DMS79 treated with DMSO at 0.1 percent for 48 hours (cell line): ENCODE results near the gene PCDHB3.
"Not testable (repeated sequence)": the region's sequence is repeated elsewhere in the genome, so short reads cannot be mapped to it uniquely, and the experiment has no call there.

Experiments
- DNase-seq: peaks from one replicate; lab custom pipeline; 2025; lab: John Stamatoyannopoulos, UW

Gene PCDHB3

DNA sequence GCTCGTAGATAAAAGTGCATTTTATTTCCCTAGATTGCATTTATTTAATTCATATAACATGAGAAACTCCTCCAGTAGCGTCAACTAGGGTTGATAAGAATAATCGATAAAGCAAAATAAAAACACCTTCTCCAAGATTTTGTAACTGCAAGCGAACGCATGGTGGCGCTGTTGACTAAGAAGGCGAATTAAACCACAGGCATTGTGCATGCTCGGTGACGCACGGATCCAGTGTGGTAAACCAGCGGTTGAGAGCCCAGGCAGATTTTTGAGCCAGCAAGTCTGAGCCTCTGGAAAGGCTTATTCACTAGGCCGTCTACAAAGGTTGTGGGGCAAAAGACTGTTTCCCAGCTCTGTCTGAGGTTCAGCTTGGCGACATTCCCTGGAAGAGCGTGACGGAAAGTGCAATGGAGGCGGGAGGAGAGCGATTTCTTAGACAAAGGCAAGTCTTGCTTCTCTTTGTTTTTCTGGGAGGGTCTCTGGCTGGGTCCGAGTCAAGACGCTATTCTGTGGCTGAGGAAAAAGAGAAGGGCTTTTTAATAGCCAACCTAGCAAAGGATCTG lies at the start of gene PCDHB3:
TSS of gene PCDHB3 (plus strand) at position 231 of the 563 bp plus-strand sequence. CDS start at position 408, 177 bp downstream.
- no peak for DNase-seq

- no peak for DNase-seq
Measured at GRCh38 chr5:141050622-141051520, 49.4 kb upstream of the PCDHB3 start, which contains the start of gene PCDHB1. TSS of gene PCDHB1 (plus strand) at chr5:141051374. CDS start at chr5:141051471, 97 bp downstream.

DNA sequence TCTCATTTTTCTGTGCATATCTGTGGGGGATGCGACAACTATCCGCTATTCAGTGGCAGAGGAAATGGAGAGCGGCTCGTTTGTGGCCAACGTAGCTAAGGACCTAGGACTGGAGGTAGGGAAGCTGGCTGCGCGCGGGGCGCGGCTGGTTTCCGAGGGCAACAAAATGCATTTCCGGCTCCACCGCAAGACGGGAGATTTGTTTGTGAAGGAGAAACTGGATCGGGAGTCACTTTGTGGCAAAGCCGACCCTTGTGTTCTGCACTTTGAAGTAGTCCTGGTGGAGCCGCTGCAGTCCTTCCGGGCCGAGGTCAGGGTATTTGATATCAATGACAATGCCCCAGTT lies 48.8 kb upstream of the PCDHB3 start:
- peak; percentile 22 for DNase-seq

DNA sequence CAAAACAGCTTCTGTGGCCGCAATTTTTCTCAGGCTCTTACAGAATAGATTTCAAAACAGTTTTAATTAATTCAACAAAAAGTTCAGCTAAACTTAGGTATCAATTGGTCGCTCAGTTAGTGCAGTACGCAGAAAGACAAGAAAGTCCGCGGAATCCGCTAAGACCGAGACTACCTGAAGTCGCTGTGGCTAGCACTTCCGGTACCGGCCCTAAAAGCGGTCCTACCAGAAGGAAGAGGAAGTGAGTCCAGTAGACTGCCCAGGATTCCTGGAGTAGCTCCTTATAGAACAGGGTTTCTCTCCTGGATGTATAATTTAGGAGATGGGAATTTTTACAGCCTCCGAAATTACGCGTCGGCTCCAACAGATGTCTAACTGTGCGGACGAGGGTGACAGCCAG lies 22.4 kb upstream of the PCDHB3 start:
- no peak for DNase-seq

DNA sequence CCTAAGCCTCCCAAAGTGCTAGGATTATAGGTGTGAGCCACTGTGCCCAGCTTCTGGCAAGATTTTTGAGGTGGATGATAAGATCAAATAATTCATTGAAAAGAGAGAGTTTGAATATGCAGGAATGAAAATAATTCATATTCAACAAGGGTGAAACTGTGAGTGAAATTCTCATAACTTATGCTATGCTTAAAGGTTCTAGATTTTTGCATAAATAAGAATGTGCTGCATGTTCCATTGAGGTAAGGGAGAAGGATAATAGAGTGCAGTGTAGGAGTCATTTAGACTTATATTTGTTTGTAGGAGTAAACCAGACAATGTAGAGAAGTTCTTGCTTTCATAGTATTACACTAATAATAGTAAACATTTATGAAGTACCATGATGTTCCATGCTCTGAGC lies 18.0 kb upstream of the PCDHB3 start:
- DNase-seq = no peak

DNA sequence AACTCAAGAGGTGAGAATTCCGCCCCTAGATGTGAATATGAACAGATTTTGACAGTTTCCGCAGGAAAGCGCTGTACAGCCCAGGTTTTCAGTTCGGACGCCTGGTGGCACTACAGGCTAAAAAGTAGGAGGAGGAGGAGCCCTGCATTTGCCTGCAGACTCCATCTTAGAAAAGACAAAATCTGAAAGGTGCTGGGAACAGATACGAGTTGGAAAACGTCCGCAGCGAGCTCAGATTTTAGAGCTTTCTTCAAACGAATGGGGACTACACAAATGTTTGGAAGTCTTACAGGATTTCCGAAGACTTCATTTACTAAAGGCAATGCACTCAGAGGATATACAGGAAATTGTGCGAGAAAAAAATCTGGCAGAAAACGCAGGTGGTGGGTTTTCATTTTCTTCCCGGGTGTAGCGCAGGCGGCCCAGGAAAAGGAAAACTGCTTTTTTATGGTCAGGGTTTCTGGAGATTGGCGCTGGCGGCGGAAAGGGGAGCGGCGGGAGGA lies 15.7 kb upstream of the PCDHB3 start:
- peak; percentile 75 for DNase-seq

GRCh38 chr5:141094481-141095262 lies 5.6 kb upstream of the PCDHB3 start, which contains the start of gene PCDHB2:
TSS of gene PCDHB2 (plus strand) at chr5:141094615. CDS start at chr5:141094791, 176 bp downstream.
- no peak for DNase-seq

GRCh38 chr5:141095263-141095641 lies 5.0 kb upstream of the PCDHB3 start:
- DNase-seq = no peak

- DNase-seq = not testable (repeated sequence)
Measured at GRCh38 chr5:141096181-141096580, 4.1 kb upstream of the PCDHB3 start.

GRCh38 chr5:141096586-141096985 lies 3.7 kb upstream of the PCDHB3 start:
- DNase-seq = not testable (repeated sequence)

DNA sequence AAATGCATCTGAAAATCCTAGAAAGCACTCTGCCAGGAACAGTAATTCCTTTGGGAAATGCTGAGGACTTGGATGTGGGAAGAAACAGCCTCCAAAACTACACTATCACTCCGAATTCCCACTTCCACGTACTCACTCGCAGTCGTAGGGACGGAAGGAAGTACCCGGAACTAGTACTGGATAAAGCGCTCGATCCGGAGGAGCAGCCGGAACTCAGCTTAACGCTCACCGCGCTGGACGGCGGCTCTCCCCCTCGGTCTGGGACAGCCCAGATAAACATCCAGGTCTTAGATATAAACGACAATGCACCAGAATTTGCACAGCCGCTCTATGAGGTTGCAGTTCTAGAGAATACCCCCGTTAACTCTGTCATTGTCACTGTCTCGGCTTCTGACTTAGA lies 786 bp downstream of the PCDHB3 start:
- no peak for DNase-seq

DNA sequence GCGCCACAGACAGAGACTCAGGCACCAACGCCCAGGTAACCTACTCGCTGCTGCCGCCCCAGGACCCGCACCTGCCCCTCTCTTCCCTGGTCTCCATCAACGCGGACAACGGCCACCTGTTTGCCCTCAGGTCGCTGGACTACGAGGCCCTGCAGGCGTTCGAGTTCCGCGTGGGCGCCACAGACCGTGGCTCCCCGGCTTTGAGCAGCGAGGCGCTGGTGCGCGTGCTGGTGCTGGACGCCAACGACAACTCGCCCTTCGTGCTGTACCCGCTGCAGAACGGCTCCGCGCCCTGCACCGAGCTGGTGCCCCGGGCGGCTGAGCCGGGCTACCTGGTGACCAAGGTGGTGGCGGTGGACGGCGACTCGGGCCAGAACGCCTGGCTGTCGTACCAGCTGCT lies 1.8 kb downstream of the PCDHB3 start:
- DNase-seq = not testable (repeated sequence)

GRCh38 chr5:141102471-141102870 lies 2.2 kb downstream of the PCDHB3 start:
- not testable (repeated sequence) for DNase-seq

GRCh38 chr5:141105350-141105749 lies 5.1 kb downstream of the PCDHB3 start:
- DNase-seq = no peak

GRCh38 chr5:141119250-141119649 lies 19.0 kb downstream of the PCDHB3 start:
- DNase-seq = no peak

- DNase-seq = no peak
Measured at GRCh38 chr5:141121563-141121962, 21.3 kb downstream of the PCDHB3 start, which contains the start of gene PCDHB4. TSS of gene PCDHB4 (plus strand) at chr5:141121818. CDS start at chr5:141121999, 181 bp downstream.

- no peak for DNase-seq
Measured at GRCh38 chr5:141121985-141122384, 21.7 kb downstream of the PCDHB3 start.

DNA sequence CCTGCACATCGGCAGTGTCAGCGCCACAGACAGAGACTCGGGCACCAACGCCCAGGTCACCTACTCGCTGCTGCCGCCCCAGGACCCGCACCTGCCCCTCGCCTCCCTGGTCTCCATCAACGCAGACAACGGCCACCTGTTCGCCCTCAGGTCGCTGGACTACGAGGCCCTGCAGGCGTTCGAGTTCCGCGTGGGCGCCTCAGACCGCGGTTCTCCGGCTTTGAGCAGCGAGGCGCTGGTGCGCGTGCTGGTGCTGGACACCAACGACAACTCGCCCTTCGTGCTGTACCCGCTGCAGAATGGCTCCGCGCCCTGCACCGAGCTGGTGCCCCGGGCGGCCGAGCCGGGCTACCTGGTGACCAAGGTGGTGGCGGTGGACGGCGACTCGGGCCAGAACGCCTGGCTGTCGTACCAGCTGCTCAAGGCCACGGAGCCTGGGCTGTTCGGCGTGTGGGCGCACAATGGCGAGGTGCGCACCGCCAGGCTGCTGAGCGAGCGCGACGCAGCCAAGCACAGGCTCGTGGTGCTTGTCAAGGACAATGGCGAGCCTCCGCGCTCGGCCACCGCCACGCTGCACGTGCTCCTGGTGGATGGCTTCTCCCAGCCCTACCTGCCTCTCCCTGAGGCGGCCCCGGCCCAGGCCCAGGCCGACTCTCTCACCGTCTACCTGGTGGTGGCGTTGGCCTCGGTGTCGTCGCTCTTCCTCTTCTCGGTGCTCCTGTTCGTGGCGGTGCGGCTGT lies 23.3 kb downstream of the PCDHB3 start:
- not testable (repeated sequence) for DNase-seq

DNA sequence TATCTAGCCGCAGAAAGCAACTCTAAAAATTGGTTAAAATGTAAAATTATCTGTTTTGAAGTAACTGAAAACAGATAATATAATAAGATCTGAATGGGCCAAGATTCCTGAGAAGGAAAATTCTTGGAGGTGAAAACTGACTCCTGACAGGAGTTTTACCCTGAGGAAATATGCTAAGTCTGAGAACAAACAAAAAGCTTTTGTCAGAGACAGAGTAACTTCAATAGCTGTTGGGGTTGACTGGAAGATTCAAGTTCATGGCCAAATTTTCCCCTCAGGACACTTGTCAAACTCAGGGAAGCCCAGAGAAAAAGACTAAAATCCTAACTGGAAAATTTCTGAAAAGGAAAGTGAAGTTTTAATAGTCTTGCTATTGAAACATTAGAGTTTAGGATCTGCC lies 27.0 kb downstream of the PCDHB3 start:
- DNase-seq = no peak

DNA sequence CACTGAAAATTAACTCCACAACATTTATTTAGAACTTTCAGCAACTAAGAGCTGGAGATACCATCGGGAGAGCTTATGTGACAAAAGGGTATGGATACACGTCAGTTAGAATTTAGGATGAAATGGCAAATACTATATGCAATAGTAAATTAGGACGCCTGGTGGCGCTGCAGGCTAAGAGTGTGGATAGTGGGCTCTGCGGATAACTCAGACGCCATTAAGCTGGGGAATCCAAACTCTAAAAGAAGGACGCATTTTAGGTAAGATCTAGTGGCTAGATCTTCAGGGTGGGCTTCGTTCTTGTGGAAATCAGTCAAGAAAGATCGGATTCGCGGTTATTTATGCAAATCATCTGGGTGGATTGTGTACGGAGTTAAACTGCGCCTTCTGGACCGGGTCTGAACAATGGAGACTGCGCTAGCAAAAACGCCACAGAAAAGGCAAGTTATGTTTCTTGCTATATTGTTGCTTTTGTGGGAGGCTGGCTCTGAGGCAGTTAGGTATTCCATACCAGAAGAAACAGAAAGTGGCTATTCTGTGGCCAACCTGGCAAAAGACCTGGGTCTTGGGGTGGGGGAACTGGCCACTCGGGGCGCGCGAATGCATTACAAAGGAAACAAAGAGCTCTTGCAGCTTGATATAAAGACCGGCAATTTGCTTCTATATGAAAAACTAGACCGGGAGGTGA lies 34.9 kb downstream of the PCDHB3 start, which contains the start of gene PCDHB5:
TSS of gene PCDHB5 (plus strand) at position 177 of the 688 bp plus-strand sequence. CDS start at position 406, 229 bp downstream.
- DNase-seq = no peak
